ENCODE results near the gene ASTN1.

- TF ChIP-seq CTCF (IDR thresholded peaks at IDR 0.05) (no peak), POLR2A (IDR thresholded peaks at IDR 0.05) (no peak), EP300 (IDR thresholded peaks at IDR 0.05) (no peak), POLR2AphosphoS5 (IDR thresholded peaks at IDR 0.05) (no peak)
Measured at GRCh38 chr1:177069490-177069889, 95.0 kb downstream of the ASTN1 start.
